Suppressor macrophage treated with lipopolysaccharide for 4 hours (primary cell): ENCODE data around the gene SAP30.

Experiments
- DNase-seq: peaks from one replicate; pipeline ENCODE4 v3.0.0-alpha.2; 2020

The SAP30 gene

GRCh38 chr4:173367946-173368345 lies 2.8 kb upstream of the SAP30 start:
- DNase-seq, result no peak

- DNase-seq, result peak; percentile 42
Observed at GRCh38 chr4:173370130-173370476, 651 bp upstream of the SAP30 start.

DNA sequence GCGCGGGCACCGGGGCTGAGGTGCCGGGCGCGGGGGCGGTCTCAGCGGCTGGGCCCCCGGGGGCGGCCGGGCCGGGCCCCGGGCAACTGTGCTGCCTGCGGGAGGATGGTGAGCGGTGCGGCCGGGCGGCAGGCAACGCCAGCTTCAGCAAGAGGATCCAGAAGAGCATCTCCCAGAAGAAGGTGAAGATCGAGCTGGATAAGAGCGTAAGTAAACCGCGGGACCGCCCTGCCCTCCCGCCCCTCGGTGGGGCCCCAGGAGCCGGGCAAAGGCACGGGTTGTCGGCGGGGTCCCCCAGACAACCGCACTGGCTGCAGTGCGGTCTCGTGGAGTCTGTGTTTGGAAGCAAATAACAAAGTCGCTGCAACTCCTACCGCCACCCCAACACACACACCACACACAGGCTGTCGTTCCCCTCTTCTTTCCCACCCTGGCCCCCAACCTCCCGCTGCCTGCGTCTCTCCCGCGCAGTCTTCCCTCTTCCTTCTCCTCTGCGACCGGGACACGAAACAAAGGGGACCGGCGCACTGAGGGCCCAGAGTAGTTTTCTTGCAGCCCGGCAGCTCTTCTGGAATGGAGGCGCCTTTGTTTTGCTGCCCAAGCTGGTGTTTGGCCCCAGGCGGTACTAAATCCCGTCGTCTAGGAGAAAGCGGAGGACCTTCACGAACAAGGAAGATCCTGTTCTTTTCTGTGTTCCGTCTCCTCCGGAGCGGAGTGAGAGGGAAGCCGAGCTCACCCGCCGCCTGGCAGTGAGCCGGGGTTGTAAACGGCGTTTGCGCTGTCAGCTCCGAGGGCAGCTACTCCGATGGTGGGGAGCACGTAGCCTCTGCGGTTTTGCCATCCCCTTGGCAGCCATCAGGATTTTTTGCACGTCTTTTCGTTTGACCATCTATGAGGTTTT lies 788 bp downstream of the SAP30 start:
- peak; percentile 71 for DNase-seq

DNA sequence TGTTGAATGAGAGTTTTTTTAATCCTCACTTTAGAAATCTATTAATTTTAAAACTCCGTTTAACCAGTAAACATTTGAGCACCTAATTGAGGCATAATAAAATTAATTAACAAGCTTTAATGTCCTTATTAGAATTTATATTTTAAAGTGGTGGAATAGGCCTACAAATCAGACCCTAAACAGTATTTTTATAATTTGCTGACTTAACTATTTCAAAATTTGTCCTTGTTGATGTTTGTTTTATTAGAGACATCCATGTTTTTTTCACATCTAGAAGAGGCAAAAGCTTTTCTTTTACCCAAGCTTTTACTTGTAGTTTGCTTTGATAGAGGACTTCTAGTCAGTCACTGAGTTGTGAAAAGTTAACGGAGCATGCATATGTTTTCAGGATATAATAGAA lies 3.8 kb downstream of the SAP30 start:
- DNase-seq, result no peak

DNA sequence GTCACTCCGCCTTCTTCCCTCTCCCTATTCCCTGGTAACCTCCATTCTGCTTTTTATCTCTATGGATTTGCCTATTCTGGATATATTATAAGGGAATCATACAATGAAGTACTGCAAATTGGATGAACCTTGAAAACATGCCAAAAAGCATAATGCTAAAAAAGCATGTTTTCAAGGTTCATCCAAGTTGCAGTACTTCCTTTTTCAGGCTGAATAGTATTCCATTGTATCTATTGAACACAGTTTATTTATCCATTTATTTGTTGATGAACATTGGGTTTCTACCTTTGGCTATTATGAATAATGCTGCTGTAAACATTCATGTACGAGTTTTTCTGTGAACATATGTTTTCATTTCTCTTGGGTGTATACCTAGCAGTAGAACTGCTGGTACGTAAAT lies 9.2 kb downstream of the SAP30 start:
- no peak for DNase-seq

GRCh38 chr4:173380987-173381386 lies 10.2 kb downstream of the SAP30 start:
- no peak for DNase-seq

DNA sequence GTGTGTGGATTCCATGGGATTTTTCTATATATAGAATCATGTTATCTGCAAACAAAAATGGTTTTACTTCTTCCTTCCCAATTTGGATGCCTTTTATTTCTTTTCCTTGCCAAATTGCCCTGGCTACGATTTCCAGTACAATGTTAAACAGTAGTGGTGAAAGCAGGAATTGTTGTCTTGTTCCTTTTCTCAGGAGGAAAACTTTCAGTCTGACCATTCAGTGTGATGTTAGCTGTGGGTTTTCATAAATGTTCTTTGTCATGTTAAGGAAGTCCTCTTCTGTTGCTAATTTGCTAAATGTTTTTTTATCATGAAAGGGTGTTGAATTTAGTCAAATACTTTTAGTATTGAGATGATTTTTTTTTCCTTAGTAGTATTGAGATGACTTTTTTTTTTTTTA lies 10.9 kb downstream of the SAP30 start:
- peak; percentile 22 for DNase-seq

DNA sequence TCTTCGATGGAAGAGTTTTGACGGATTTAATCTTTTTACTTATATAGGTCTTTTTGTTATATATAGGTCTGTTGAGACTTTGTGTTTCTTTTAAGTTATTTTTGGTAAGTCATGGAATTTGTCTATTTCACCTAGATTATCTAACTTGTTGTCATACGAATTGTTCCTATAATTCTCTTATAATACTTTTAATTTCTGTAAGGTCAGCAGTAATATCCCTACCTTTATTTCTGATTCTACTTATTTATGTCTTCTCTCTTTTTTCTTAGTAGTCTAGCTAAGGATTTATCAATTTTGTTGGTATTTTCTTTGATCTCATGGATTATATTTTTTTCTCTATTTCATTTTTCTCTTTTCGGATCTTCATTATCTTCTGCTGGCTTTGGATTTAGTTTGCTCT lies 11.6 kb downstream of the SAP30 start:
- DNase-seq, result no peak

- no peak for DNase-seq
Observed at GRCh38 chr4:173386751-173387150, 16.0 kb downstream of the SAP30 start.

GRCh38 chr4:173391701-173392100 lies 20.9 kb downstream of the SAP30 start:
- DNase-seq, result no peak

DNA sequence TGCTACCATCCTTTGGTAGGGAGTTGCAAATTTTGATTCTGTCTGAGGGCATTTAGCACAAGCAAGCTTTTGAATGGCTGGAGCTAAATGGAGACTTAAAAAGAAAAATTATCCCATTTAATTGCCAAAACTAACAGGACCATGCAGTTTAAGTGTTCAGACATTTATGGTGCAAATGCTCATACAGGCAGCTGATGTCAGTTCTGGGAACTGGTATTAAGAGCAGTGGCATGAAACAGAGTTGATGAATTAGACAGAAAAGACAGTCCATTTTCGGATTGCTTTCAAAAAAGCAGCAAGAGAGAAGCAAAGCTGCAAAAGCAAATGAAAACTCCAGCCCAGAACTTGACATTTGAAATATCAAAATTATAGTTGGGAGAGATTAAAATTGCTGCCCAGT lies 26.9 kb downstream of the SAP30 start:
- DNase-seq, result no peak

DNA sequence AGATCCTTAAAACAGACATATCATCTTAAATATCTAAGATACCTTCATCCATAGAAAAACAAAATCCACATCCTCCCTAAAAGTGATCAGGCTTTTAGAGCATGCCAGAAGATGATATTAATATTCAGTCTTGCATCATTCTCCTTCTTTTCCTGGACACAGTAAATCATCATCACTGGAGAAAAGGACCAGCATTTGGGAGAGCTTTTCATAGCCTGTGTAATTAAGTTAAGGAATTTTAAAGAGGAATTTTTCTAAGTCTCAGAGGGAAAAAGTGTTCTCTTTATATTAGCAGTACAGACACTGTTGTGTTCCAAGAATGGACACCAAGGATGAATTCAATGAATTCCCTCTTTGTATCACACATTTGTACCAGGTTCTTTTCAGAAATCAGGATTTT lies 27.5 kb downstream of the SAP30 start:
- no peak for DNase-seq

DNA sequence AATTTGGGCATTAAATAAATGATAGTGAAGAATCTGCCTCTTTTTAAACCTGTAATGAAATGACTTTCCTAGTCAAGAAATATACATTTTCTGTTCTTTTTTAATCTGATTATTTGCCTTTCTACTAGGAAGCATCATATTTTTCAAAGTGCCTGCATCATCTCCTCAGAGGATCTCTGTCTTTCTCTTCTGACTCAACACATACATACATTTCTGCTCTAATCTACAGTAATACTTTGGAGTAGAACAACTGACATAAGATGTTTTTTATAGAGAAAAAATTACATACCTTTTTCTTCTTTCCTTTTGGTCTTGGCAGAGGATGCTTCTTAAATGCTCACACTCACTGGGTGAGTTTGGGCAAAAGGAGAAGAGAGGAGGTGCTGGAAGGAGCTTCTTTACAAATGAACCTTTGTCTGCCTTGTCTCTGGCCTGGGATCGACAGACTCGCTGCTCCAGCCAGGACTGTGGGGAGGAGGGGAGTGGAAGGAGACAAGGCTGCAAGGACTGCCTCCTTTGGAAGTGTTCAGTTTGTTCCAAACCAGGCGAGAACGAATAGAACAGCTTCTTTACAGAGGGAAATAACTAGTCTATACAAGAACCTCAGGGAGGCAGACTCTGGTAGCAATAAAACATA lies 28.1 kb downstream of the SAP30 start, which contains the start of gene SCRG1:
Gene SCRG1 (minus strand): TSS at position 338 of the 637 bp plus-strand sequence. CDS start 7,702 bp downstream, outside the sequence.
- DNase-seq, result no peak

GRCh38 chr4:173401063-173401462 lies 30.3 kb downstream of the SAP30 start:
- DNase-seq, result no peak

DNA sequence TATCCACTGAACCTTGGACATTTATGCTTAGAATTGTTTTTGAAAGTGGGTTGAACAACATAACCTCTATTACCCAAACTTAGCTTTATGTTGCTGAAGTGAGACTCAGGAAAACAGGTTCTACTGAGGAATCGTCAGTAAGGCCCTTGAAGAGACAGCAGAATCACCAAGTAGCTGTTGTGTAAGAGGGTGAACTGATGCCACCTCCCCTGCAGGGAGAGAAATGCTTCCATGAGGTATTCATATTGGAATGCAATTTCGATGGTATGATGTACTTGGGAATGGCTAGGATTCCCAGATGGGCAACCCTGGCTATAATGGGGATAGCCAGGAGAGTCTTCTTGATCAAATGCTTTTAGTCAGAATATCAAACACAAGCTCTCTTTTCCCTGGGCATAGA lies 32.3 kb downstream of the SAP30 start:
- no peak for DNase-seq

GRCh38 chr4:173404296-173404865 lies 33.6 kb downstream of the SAP30 start:
- no peak for DNase-seq

DNA sequence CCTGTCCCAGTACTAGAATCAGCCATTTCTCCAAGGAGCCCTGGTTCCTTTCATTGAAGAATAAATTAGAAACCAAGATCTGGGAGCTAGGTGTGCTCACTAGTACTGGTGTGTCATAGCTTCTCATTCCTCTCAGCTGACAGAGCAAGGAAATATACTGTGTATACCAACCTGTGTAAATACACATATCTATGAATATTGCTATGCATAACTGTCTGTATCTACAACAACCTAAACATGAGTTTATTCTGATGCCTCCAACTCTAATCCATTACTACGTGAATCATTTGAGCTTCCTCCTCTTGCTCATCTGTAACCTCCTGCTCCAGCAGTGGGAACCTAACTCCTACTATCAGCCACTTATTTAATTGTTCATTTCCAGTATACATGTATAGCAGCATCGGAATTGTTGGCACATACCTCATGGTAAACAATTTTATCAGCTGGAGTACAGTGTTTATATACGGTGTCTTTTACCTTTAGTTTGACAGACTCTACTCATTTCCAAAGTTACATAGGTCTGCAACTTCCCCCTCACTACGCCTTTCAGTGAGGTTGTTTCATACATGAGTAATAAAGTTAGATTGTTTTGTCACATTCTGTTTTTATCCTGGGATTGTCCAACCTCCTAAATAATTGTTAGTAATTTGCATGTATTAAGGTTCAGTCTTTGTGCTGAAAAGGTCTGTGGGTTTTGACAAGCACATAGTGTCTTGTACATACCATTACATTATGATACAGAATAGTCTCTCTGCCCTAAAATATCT lies 35.3 kb downstream of the SAP30 start:
- no peak for DNase-seq

DNA sequence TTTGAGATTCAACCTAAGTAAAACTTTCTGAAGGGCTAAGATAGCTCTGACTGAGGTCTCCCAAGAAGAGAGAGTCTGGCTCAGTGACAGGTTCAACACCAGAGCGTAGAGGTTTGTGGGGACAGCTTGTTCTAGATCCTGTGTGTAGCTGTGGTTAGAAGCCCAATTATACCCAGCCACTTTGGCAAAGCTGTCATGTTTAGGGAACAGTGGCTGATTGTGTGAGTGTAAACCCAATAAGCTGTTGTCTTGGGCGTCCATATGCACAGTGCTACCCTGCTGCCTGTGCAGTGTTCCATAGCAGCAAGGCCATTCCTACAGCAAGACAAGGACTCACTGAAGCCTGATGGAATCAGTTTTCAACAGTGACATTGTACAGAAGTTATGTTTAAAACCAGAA lies 39.3 kb downstream of the SAP30 start:
- DNase-seq, result no peak

DNA sequence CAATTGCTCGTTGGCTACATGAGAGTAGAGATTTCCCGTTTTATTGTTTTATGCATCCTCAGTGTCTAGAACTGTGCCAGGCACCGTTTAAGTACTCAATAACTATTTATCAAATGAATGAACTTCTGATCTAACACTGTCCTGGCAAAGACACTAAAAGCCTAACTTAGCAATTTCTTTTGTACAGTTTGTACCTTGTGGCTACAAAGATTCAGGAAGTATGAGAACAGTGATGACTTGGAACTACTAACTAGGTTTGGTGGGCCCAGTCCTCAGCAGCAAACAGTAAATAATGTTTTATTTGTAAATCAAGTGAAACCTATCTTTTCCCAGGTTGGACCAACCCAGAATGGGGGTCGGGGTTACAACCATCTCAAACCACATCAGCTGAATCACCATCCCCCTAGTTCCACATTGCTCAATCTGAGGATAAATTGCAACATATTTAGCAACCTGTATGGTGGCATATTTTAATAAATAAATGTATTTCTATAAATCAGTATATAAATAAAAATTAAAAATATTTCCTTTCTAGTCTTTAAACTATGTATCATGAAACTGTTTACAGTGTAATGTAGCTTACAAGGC lies 40.4 kb downstream of the SAP30 start:
- no peak for DNase-seq

DNA sequence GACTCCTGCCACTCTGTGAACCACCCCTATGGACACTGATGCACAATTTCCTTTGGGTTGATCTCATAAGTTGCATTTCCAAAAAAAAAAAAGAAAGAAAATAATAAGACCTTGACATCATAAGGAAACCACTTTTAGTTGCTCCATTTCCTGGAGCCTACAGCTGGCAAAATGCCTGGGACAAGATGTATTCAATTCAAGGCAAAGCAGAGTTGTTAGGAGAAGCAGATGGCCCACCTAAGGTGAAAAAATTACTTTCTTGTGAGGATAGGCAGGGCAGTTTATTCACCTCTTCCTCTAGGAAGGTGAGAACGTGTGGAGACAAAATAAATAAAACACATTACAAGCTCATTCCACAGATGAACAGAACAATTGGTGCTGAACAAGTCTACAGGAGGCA lies 42.3 kb downstream of the SAP30 start:
- DNase-seq, result peak; percentile 56

DNA sequence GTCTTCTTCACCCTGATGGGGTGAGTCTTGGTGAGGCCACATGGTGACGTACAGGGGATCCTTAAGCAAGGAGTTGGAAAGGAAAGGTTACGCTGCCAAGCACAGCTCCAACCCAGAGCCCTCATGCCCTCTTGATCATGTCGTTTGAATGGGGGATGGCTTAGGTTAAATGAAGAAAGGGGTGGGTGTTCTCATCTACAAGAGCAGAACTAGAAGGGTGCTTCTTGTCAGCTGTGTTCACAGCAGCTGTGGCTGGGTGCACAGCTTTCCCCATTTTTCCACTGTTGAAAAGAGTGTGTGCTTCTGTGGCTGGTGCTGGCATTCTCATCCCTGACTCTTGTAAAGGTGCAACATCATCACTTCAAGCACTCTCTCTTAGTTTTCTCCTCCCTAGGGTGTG lies 43.7 kb downstream of the SAP30 start:
- no peak for DNase-seq

GRCh38 chr4:173415092-173415491 lies 44.3 kb downstream of the SAP30 start:
- DNase-seq, result peak; percentile 78
